Epithelial cell of esophagus (primary cell): ENCODE measurements around the gene KRTAP8-1.
A peak's percentile ranks its signal among the peaks of the same experiment; 100 is the strongest.

Source experiments
- DNase-seq: peaks from one replicate; pipeline ENCODE4 v3.0.0; 2010; ENCODE audit warnings: low read depth
- H3K4me3 ChIP-seq: 2 replicates; pipeline ENCODE4 v1.5.1; 2011; ENCODE audit warnings: mild to moderate bottlenecking, low read length, control low read depth
- TF ChIP-seq, protein P1 (sequence below): IDR thresholded peaks from 2 replicates; pipeline ENCODE4 v1.5.1; 2011; ENCODE audit warnings: low read depth, mild to moderate bottlenecking, low read length, control low read depth, inconsistent platforms; ENCODE audit not compliant: insufficient read depth; ENCODE audit errors: missing control alignments

The KRTAP8-1 gene

GRCh38 chr21:30829659-30830058, 16.6 kb upstream of the KRTAP8-1 start, which contains the start of gene KRTAP7-1:
TSS of gene KRTAP7-1 (minus strand) at chr21:30829759. CDS start at chr21:30829698, 61 bp downstream.
- no peak for DNase-seq
- TF ChIP-seq, protein P1, sequence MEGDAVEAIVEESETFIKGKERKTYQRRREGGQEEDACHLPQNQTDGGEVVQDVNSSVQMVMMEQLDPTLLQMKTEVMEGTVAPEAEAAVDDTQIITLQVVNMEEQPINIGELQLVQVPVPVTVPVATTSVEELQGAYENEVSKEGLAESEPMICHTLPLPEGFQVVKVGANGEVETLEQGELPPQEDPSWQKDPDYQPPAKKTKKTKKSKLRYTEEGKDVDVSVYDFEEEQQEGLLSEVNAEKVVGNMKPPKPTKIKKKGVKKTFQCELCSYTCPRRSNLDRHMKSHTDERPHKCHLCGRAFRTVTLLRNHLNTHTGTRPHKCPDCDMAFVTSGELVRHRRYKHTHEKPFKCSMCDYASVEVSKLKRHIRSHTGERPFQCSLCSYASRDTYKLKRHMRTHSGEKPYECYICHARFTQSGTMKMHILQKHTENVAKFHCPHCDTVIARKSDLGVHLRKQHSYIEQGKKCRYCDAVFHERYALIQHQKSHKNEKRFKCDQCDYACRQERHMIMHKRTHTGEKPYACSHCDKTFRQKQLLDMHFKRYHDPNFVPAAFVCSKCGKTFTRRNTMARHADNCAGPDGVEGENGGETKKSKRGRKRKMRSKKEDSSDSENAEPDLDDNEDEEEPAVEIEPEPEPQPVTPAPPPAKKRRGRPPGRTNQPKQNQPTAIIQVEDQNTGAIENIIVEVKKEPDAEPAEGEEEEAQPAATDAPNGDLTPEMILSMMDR = no peak

DNA sequence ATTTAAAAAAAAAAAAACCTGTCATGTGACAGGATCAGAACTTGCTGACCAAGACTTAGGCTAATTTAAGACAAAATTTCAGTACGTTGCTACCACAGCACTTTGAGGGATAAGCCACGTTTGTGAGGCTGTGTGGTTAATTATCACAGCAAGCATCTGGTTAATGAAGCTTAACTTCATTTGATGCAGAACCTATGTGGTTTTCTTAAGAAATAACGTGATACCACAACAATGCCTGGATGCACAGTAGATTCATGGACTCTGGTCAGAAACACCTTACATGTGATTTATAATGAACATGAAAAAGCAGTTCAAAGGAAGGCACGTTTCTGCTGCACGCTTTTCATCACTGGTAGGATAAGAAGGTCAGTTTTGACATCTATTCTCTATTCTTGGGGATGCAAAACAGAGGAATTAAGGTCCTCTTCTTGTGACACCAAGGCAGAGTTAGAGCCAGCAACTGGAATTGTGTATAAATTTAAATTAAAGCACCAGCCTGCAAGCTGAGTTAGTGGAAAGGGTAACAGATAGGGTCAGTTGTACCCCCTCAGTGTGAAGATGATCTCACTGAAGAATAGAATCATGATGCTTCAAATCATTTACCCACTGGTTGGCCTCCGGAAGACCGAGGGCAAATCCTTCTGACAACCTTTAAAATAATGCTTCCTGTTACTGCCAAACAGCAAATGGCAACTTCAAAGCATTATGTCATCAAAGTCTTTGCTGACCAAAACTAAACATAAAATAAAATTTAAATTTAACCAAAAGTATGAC, 6.0 kb upstream of the KRTAP8-1 start:
- TF ChIP-seq, protein P1 = no peak
- H3K4me3 ChIP-seq = no peak overlapping the region
- DNase-seq = no peak

More at GRCh38 chr21:30829659-30830058, 16.6 kb upstream of the KRTAP8-1 start, which contains the start of gene KRTAP7-1:
- no peak within 1 kb of the TSS for H3K4me3 ChIP-seq

DNA sequence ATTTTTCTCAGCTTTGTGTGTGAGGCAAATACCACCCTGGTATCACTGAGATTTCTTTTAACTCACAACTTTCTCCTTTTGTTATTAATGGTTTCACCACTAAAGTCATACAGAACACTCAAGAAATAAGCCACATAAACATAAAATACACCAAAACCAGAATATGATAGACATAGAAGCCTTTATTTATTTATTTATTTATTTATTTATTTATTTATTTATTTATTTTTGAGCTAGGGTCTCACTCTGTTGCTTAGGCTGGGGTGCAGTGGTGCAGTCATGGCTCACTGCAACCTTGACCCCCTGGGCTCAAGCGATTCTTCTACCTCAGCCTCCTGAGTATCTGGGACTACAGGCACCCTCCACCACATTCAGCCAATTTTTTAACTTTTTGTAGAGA, 12.5 kb downstream of the KRTAP8-1 start:
- H3K4me3 ChIP-seq = no peak overlapping the region
- DNase-seq = no peak
- TF ChIP-seq, protein P1 = no peak

DNA sequence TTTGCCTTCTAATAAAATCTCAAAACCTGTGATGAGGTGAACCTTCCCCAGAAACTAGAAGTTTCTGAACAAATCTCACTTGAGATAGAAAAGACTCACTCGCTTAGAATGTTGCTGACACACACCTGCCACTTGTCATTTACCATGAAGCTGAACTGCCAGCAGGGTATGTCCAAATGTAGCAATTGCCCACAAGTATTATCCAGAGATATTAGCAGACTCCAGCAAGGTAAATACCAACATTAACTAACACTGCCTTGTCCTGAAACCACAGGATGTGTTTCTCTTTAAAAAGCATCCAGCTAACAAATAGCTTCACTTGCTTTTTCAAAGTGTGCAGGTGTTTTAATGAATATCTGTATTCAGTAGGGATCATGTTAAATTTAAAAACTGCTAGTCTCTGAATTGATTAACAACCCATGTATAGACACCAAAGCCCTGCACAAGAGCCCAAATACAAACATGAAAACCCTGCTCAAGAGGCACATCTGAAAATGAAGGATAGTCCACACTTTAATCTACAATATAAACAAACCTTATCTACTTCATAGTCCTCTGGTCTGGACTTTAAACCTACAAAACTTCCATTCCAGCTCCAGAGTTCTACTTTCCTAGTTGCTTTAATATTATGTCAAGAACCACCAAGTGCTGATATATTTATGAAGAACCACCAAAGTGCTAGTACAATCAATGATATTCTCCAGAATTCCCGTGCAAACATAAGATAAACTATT, 19.3 kb downstream of the KRTAP8-1 start:
- TF ChIP-seq, protein P1 = no peak
- DNase-seq = no peak
- H3K4me3 ChIP-seq = no peak overlapping the region

DNA sequence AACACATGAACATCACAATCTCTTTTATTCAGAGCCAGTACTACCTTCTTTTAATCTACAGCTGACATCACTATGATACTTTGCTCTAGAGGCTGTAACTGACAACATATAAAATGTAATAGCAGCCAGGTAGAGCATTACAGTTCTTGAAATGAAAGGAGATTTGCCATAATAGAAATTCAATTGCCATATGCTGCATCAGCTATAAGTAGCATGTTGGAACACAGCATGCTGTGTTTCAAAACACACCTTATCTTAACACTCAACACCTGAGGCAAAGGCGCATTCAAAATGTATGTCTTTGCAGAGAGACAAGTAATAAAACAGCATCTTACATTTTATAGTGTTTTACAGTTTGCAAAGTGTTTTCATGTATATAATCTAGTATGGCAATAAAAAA, 33.8 kb downstream of the KRTAP8-1 start:
- H3K4me3 ChIP-seq = no peak overlapping the region
- TF ChIP-seq, protein P1 = no peak
- DNase-seq = no peak

- peak; percentile 3 for DNase-seq
- TF ChIP-seq, protein P1 = no peak
These were observed 43.2 kb downstream of the KRTAP8-1 start for GRCh38 chr21:30769724-30770431.

More at GRCh38 chr21:30769724-30770431, 43.2 kb downstream of the KRTAP8-1 start:
- H3K4me3 ChIP-seq = no peak overlapping the region
